Neuronal stem cell (in vitro differentiated cells): ENCODE data around the gene ADCY1.

Experiments
- DNase-seq: peaks from one replicate; pipeline ENCODE4 v3.0.0-alpha.2; 2013; ENCODE audit warnings: low spot score
- H2AFZ ChIP-seq: one replicate; pipeline ENCODE4 v1.6.1; 2013; ENCODE audit warnings: mild to moderate bottlenecking, low read length, inconsistent platforms
- H2AK5ac ChIP-seq: 2 replicates; pipeline ENCODE4 v1.6.1; 2013; ENCODE audit warnings: low read depth, mild to moderate bottlenecking, inconsistent platforms, low read length, moderate library complexity, mixed read lengths
- H2BK120ac ChIP-seq: 2 replicates; pipeline ENCODE4 v1.6.1; 2013; ENCODE audit warnings: low read depth, mild to moderate bottlenecking, inconsistent platforms, low read length, moderate library complexity, mixed read lengths
- H2BK12ac ChIP-seq: one replicate; pipeline ENCODE4 v1.6.1; 2013; ENCODE audit warnings: low read length, inconsistent platforms
- H2BK15ac ChIP-seq: 2 replicates; pipeline ENCODE4 v1.6.1; 2013; ENCODE audit warnings: mild to moderate bottlenecking, low read length, inconsistent platforms, mixed read lengths
- H2BK5ac ChIP-seq: one replicate; pipeline ENCODE4 v1.6.1; 2013; ENCODE audit warnings: inconsistent platforms, mild to moderate bottlenecking, low read length, moderate library complexity
- H3K14ac ChIP-seq: one replicate; pipeline ENCODE4 v1.6.1; 2013; ENCODE audit warnings: low read length, inconsistent platforms
- H3K18ac ChIP-seq: 2 replicates; pipeline ENCODE4 v1.6.1; 2013; ENCODE audit warnings: low read length, inconsistent platforms
- H3K23ac ChIP-seq: 2 replicates; pipeline ENCODE4 v1.6.1; 2013; ENCODE audit warnings: low read depth, mild to moderate bottlenecking, mixed read lengths, low read length, inconsistent platforms; ENCODE audit not compliant: poor library complexity
- H3K27ac ChIP-seq: replicated peaks from 3 replicates; pipeline ENCODE4 v1.5.1; 2013; ENCODE audit warnings: low read length, inconsistent platforms
- H3K27me3 ChIP-seq, 3 experiments: 2 replicates each; pipeline ENCODE4 v1.6.1; 2013; ENCODE audit warnings: low read length in 3 of 3, mild to moderate bottlenecking in 2 of 3, inconsistent platforms in 1 of 3, low read depth in 1 of 3, mixed read lengths in 1 of 3, moderate library complexity in 1 of 3; ENCODE audit not compliant: control insufficient read depth in 3 of 3, insufficient read depth in 3 of 3
- H3K36me3 ChIP-seq, 2 donors: replicated peaks in 1 of 2; 2 replicates each; pipeline ENCODE4 v1.6.1; 2013; ENCODE audit warnings: low read length in 2 of 2; ENCODE audit not compliant: control insufficient read depth in 2 of 2, insufficient read depth in 2 of 2
- H3K4ac ChIP-seq: 2 replicates; pipeline ENCODE4 v1.6.1; 2013; ENCODE audit warnings: inconsistent platforms, mild to moderate bottlenecking, low read length, moderate library complexity
- H3K4me1 ChIP-seq, 2 donors: 1 replicate in 1 of 2; 2 replicates in 1 of 2; pipeline ENCODE4 v1.6.1; 2013; ENCODE audit warnings: low read length in 2 of 2, low read depth in 1 of 2; ENCODE audit not compliant: control insufficient read depth in 2 of 2, insufficient read depth in 1 of 2
- H3K4me2 ChIP-seq: one replicate; pipeline ENCODE4 v1.6.1; 2013; ENCODE audit warnings: mild to moderate bottlenecking, low read length, inconsistent platforms; ENCODE audit not compliant: insufficient read depth, poor library complexity, severe bottlenecking
- H3K4me3 ChIP-seq, 2 donors: 2 replicates each; pipeline ENCODE4 v1.5.1; 2013; ENCODE audit warnings: low read length in 2 of 2, mild to moderate bottlenecking in 2 of 2, inconsistent platforms in 1 of 2, moderate library complexity in 1 of 2
- H3K79me1 ChIP-seq: one replicate; pipeline ENCODE4 v1.6.1; 2013; ENCODE audit warnings: low read depth, mild to moderate bottlenecking, inconsistent platforms, low read length, moderate library complexity
- H3K9ac ChIP-seq: one replicate; pipeline ENCODE4 v1.6.1; 2013; ENCODE audit warnings: mild to moderate bottlenecking, low read depth, low read length, inconsistent platforms; ENCODE audit not compliant: poor library complexity
- H3K9me3 ChIP-seq, 2 donors: replicated peaks in 1 of 2; 2 replicates each; pipeline versions ENCODE3 to v1.6.1; 2013; ENCODE audit warnings: low read length in 2 of 2, mild to moderate bottlenecking in 2 of 2, inconsistent platforms in 1 of 2, low read depth in 1 of 2, mixed read lengths in 1 of 2, moderate library complexity in 1 of 2; ENCODE audit not compliant: control insufficient read depth in 2 of 2, insufficient read depth in 1 of 2
- H4K8ac ChIP-seq: one replicate; pipeline ENCODE4 v1.6.1; 2013; ENCODE audit warnings: low read depth, mild to moderate bottlenecking, inconsistent platforms, low read length, moderate library complexity
- H4K91ac ChIP-seq: one replicate; pipeline ENCODE4 v1.6.1; 2013; ENCODE audit warnings: low read length, low read depth, mild to moderate bottlenecking, inconsistent platforms; ENCODE audit not compliant: poor library complexity
- WGBS, 2 donors: extraction: QIAGEN DNeasy Blood & Tissue Kit; methylation state at CpG; one replicate each; pipeline ENCODE4 v1.1.7; 2013; ENCODE audit warnings: missing lambda C conversion rate in 2 of 2, mixed read lengths in 1 of 2; ENCODE audit not compliant: insufficient read length in 2 of 2, insufficient replicate concordance in 1 of 2; ENCODE audit errors: extremely low coverage in 2 of 2; 5-methylcytosine and 5-hydroxymethylcytosine counted together

ADCY1 gene

DNA sequence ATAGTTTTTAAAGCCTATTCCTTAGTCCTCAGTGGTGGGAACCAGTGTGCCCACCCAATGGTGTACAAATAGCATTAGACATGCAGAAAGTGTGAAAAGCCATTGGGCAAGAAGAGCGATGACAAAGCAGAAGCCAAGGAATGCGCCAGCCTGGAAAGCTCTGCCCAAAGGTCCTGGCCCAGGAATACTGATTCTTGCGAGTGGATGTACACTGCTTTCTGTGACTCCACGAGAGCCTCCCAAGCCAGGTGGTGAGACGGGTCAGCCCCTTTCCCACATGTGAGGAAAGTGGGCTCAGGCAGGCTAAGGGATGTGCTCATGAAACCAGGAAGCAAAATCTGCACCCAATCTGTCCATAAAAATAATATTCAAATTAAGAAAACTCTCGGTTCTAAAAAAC is 106.6 kb downstream of the ADCY1 start:
- H3K9ac ChIP-seq, result no peak overlapping the region
- H2AFZ ChIP-seq, result no peak overlapping the region
- H4K91ac ChIP-seq, result no peak overlapping the region
- H3K9me3 ChIP-seq, result peaks cover 0 to 2% of the 10 kb centered on the region in 2 donors
- H3K4me2 ChIP-seq, result no peak overlapping the region
- no peak overlapping the region for H3K18ac ChIP-seq
- no peak overlapping the region for H2BK15ac ChIP-seq
- H2AK5ac ChIP-seq, result no peak overlapping the region
- H3K4me3 ChIP-seq, result no peak overlapping the region
- no peak overlapping the region for H3K4ac ChIP-seq
- no peak overlapping the region for H2BK120ac ChIP-seq
- no peak overlapping the region for H3K14ac ChIP-seq
- H2BK5ac ChIP-seq, result no peak overlapping the region
- DNase-seq, result no peak
- WGBS, 2 donors, result no CpG with 5 or more reads among the region's 6 CpGs
- H3K23ac ChIP-seq, result no peak overlapping the region
- peaks cover 0 to 5% of the 10 kb centered on the region in 2 donors for H3K4me1 ChIP-seq
- H3K36me3 ChIP-seq, result no peaks in the 10 kb centered on the region
- H4K8ac ChIP-seq, result no peak overlapping the region
- no peaks in the 10 kb centered on the region for H3K27me3 ChIP-seq
- H3K27ac ChIP-seq, result no peak overlapping the region
- no peak overlapping the region for H2BK12ac ChIP-seq
- H3K79me1 ChIP-seq, result no peaks in the 10 kb centered on the region

DNA sequence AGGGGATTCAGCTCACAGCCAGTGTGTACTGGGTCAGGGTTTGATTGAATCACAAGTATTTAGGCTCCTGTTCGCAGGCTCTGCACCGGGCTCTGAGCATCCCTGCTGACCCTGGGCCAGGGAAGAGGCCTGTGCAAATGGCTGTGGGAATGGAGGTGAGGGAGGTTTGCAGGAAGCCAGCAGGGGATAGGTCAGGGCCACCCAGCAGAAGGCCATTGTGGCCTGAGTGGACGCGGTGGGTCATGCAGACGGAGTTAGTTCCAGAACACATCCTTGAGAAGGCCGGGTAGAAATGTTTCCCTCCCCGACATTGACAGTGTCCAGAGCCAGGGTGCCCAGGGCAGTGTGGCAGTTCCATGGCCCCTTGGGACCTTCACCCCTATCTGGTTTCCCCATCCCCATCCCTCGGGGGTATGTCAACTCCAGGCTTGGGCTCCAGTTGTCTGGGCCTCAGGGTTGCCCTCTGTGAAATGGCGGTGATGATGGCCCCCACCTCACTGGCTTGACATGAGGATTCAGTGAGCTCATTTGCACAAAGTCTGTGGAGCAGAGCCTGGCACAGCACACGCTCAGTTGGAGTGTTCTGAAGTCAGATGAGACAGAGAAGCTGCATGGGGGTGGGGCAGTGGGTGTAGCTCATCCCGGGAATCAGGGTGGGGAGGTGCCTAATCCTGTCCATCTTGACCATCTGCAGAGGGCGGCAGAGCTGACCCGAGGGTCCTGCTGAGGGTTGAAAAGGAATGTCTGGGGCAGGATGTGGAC is 107.6 kb downstream of the ADCY1 start:
- H3K23ac ChIP-seq, result no peak overlapping the region
- no peaks in the 10 kb centered on the region for H3K27me3 ChIP-seq
- no peak overlapping the region for H3K4me2 ChIP-seq
- H2BK15ac ChIP-seq, result no peak overlapping the region
- H3K14ac ChIP-seq, result no peak overlapping the region
- peaks cover 0 to 5% of the 10 kb centered on the region in 2 donors for H3K4me1 ChIP-seq
- no peak overlapping the region for H3K4ac ChIP-seq
- H3K18ac ChIP-seq, result peak overlapping the region; percentile 62
- H4K8ac ChIP-seq, result no peak overlapping the region
- peaks cover 0 to 2% of the 10 kb centered on the region in 2 donors for H3K36me3 ChIP-seq
- no peak overlapping the region for H3K27ac ChIP-seq
- H3K9ac ChIP-seq, result no peak overlapping the region
- H2BK120ac ChIP-seq, result no peak overlapping the region
- WGBS, 2 donors, result no CpG with 5 or more reads among the region's 13 CpGs
- H2BK5ac ChIP-seq, result peak overlapping the region; percentile 54
- H2AFZ ChIP-seq, result no peak overlapping the region
- H3K79me1 ChIP-seq, result no peaks in the 10 kb centered on the region
- no peak overlapping the region for H3K4me3 ChIP-seq
- no peak overlapping the region for H2BK12ac ChIP-seq
- H2AK5ac ChIP-seq, result peak overlapping the region; percentile 66
- H4K91ac ChIP-seq, result no peak overlapping the region
- peaks cover 0 to 2% of the 10 kb centered on the region in 2 donors for H3K9me3 ChIP-seq
- DNase-seq, result no peak

DNA sequence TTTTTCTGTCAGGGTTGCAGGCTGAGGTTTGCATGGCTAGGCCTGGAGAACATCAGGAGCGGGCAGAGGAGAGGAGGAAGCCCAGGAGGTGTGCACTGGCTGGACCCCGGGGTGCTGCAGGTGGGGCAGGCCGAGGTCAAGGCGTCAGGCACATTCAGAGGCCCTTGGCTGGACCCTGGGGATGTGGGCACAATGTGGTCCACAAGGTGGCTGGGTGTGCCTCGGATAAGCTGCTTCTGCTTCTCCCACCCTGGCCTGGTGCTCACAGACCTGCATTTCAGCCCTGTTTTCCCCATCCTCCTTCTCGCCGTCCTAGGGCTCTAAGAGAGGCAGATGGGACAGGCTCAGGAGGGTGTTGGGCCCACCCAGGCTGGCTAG is 108.2 kb downstream of the ADCY1 start:
- no peak for DNase-seq
- Histone ChIP-seq H3K14ac (no peak overlapping the region), H3K36me3 (peaks cover 0 to 2% of the 10 kb centered on the region in 2 donors), H3K79me1 (no peaks in the 10 kb centered on the region), H2BK15ac (no peak overlapping the region), H4K91ac (no peak overlapping the region), H3K9me3 (peaks cover 0 to 2% of the 10 kb centered on the region in 2 donors), H3K4me1 (peaks cover 0 to 5% of the 10 kb centered on the region in 2 donors), H2AFZ (no peak overlapping the region), H3K27ac (no peak overlapping the region), H3K27me3 (no peaks in the 10 kb centered on the region), H2BK5ac (no peak overlapping the region), H3K4ac (no peak overlapping the region), H3K23ac (peak overlapping the region; percentile 66), H2BK12ac (no peak overlapping the region), H3K9ac (peak overlapping the region; percentile 52), H2BK120ac (no peak overlapping the region), H3K4me2 (no peak overlapping the region), H3K18ac (peak overlapping the region; percentile 58), H2AK5ac (peak overlapping the region; percentile 66), H3K4me3 (no peak overlapping the region), H4K8ac (no peak overlapping the region)
- no CpG with 5 or more reads among the region's 7 CpGs for WGBS, 2 donors

DNA sequence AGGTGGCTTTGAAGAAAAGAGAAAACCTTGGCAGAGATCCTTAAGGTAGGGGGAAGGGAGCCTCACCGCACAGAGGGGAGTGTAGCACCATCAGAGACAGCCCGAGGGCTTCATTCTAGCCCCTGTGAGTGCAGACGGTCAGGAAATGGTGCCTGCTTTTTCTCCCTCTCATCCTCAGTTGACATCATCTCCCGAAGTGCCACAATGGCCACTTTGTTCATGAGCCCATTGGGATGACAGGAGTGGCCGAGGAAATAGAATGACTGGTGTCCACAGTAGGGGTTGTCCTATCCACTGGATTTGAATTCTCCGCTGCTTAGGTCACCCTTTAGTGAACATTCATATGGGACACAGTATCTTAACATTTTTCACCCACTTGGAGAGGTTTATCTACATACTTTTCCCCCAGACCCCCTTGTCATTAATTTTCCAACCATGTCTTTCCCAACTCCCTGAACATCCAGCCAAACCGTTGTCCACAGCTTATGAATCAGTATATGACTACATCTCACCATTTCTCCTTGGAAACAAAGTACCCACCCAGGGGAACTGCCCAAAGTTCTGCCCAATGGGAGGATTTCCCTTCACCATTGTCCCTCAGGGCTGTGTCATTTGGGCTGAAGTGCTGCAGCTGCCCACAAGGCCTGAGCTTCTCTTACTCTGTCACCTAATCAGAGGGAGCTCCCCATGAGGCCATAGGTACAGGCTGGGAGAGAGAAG is 108.8 kb downstream of the ADCY1 start:
- no peak overlapping the region for H4K91ac ChIP-seq
- peaks cover 0 to 5% of the 10 kb centered on the region in 2 donors for H3K4me1 ChIP-seq
- no peaks in the 10 kb centered on the region for H3K79me1 ChIP-seq
- H3K9ac ChIP-seq, result no peak overlapping the region
- no peak overlapping the region for H2BK12ac ChIP-seq
- no peak for DNase-seq
- no peak overlapping the region for H3K18ac ChIP-seq
- peak overlapping the region; percentile 66 for H3K23ac ChIP-seq
- no peaks in the 10 kb centered on the region for H3K27me3 ChIP-seq
- H3K14ac ChIP-seq, result no peak overlapping the region
- H3K9me3 ChIP-seq, result peaks cover 0 to 2% of the 10 kb centered on the region in 2 donors
- H4K8ac ChIP-seq, result no peak overlapping the region
- no peak overlapping the region for H3K27ac ChIP-seq
- H3K4ac ChIP-seq, result no peak overlapping the region
- H3K36me3 ChIP-seq, result peaks cover 0 to 2% of the 10 kb centered on the region in 2 donors
- H2BK5ac ChIP-seq, result no peak overlapping the region
- no peak overlapping the region for H2AK5ac ChIP-seq
- H2BK15ac ChIP-seq, result no peak overlapping the region
- no peak overlapping the region for H2AFZ ChIP-seq
- no CpG with 5 or more reads among the region's 7 CpGs for WGBS, 2 donors
- no peak overlapping the region for H3K4me2 ChIP-seq
- no peak overlapping the region for H3K4me3 ChIP-seq
- no peak overlapping the region for H2BK120ac ChIP-seq
